ENCODE data around the gene CD63. TPM values are rescaled to one million over a fixed set of nuclear protein-coding genes. Genes with fewer than 3 reads are reported as not detected.

The CD63 gene
- total and polyA plus RNA-seq, 2 of the 13 experiments (the other 11 are each of a cell fraction or from before 2014, with no cell fraction given) = 234 to 277 TPM

DNA sequence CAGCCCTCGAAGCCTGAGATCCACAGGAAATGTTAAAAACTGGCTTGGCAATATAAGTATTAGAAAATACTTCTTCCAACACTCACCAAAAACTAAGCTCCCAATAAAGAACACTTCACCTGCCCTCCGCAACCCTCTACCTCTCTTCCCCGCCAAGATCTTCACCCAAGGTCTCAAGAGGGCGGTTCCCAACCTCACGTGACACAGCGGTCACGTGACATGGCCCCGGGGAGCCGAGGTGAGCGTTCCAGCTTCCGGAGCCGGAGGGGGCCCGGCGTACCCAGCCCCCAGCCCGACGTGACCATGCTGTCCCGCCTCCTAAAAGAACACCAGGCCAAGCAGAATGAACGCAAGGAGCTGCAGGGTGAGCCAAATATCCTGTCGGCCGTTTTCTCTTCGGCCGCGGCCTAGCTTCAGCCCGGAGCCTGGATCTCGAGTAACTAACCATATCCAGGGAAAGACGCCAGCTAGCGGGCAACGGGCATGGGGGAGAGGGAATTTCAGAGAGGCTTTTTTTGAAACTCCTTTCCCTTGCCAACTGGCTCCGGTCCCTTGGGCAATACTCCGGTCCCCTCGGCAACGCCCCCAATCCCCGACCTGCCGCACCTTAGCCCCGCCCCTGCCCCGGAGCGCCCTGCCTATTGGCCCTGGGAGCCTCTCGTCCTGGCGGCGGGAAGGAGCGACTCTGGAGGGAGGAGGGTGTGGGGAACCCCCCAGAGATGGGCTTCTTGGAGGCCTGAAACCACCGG, 12.8 kb downstream of the CD63 start, which contains the start of gene BLOC1S1 (continued):
- TF ChIP-seq, protein P1, sequence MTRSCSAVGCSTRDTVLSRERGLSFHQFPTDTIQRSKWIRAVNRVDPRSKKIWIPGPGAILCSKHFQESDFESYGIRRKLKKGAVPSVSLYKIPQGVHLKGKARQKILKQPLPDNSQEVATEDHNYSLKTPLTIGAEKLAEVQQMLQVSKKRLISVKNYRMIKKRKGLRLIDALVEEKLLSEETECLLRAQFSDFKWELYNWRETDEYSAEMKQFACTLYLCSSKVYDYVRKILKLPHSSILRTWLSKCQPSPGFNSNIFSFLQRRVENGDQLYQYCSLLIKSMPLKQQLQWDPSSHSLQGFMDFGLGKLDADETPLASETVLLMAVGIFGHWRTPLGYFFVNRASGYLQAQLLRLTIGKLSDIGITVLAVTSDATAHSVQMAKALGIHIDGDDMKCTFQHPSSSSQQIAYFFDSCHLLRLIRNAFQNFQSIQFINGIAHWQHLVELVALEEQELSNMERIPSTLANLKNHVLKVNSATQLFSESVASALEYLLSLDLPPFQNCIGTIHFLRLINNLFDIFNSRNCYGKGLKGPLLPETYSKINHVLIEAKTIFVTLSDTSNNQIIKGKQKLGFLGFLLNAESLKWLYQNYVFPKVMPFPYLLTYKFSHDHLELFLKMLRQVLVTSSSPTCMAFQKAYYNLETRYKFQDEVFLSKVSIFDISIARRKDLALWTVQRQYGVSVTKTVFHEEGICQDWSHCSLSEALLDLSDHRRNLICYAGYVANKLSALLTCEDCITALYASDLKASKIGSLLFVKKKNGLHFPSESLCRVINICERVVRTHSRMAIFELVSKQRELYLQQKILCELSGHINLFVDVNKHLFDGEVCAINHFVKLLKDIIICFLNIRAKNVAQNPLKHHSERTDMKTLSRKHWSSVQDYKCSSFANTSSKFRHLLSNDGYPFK (CRISPR knock-in tag; IDR thresholded peaks at IDR 0.05; ENCODE audit: borderline replicate concordance) = peak; percentile 36; the same call in 1 of the 2 replicates
- no peak for TF ChIP-seq ZNF446 (CRISPR knock-in tag; IDR thresholded peaks at IDR 0.05)
- TF ChIP-seq, protein P2, sequence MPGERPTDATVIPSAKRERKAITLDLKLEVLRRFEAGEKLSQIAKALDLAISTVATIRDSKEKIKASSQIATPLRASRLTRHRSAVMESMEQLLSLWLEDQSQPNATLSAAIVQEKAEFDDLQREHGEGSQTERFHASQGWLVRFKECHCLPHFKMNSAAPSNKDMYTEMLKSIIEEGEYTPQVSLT (CRISPR knock-in tag; IDR thresholded peaks at IDR 0.05; ENCODE audit: borderline replicate concordance, low read depth) = 0 out of 2 replicates have a peak, but pooled peaks have one; percentile 86
- peak; percentile 81 for TF ChIP-seq TARDBP (CRISPR knock-in tag; IDR thresholded peaks at IDR 0.05)
- no peak for TF ChIP-seq ZNF33B (CRISPR knock-in tag; IDR thresholded peaks at IDR 0.05)
- TF ChIP-seq ZNF577 (CRISPR knock-in tag; IDR thresholded peaks at IDR 0.05; ENCODE audit: borderline replicate concordance, low read depth) = no peak
- TF ChIP-seq, protein P3, sequence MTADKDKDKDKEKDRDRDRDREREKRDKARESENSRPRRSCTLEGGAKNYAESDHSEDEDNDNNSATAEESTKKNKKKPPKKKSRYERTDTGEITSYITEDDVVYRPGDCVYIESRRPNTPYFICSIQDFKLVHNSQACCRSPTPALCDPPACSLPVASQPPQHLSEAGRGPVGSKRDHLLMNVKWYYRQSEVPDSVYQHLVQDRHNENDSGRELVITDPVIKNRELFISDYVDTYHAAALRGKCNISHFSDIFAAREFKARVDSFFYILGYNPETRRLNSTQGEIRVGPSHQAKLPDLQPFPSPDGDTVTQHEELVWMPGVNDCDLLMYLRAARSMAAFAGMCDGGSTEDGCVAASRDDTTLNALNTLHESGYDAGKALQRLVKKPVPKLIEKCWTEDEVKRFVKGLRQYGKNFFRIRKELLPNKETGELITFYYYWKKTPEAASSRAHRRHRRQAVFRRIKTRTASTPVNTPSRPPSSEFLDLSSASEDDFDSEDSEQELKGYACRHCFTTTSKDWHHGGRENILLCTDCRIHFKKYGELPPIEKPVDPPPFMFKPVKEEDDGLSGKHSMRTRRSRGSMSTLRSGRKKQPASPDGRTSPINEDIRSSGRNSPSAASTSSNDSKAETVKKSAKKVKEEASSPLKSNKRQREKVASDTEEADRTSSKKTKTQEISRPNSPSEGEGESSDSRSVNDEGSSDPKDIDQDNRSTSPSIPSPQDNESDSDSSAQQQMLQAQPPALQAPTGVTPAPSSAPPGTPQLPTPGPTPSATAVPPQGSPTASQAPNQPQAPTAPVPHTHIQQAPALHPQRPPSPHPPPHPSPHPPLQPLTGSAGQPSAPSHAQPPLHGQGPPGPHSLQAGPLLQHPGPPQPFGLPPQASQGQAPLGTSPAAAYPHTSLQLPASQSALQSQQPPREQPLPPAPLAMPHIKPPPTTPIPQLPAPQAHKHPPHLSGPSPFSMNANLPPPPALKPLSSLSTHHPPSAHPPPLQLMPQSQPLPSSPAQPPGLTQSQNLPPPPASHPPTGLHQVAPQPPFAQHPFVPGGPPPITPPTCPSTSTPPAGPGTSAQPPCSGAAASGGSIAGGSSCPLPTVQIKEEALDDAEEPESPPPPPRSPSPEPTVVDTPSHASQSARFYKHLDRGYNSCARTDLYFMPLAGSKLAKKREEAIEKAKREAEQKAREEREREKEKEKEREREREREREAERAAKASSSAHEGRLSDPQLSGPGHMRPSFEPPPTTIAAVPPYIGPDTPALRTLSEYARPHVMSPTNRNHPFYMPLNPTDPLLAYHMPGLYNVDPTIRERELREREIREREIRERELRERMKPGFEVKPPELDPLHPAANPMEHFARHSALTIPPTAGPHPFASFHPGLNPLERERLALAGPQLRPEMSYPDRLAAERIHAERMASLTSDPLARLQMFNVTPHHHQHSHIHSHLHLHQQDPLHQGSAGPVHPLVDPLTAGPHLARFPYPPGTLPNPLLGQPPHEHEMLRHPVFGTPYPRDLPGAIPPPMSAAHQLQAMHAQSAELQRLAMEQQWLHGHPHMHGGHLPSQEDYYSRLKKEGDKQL (CRISPR knock-in tag; IDR thresholded peaks at IDR 0.05; ENCODE audit: low read depth) = 0 out of 2 replicates have a peak, but pooled peaks have one; percentile 33
- no peak for TF ChIP-seq FOSL1 (CRISPR knock-in tag; IDR thresholded peaks at IDR 0.05; ENCODE audit: borderline replicate concordance)
- no peak for TF ChIP-seq ZNF367 (CRISPR knock-in tag; IDR thresholded peaks at IDR 0.05; ENCODE audit: borderline replicate concordance)
- TF ChIP-seq ZNF589 (CRISPR knock-in tag; conservative IDR thresholded peaks at IDR 0.05) = peak; percentile 85; the same call in 1 of the 2 replicates
- peak; percentile 27; the same call in 1 of the 2 replicates for TF ChIP-seq HNF4A (CRISPR knock-in tag; IDR thresholded peaks at IDR 0.05)
- no peak for TF ChIP-seq ZBTB8A (CRISPR knock-in tag; IDR thresholded peaks at IDR 0.05; ENCODE audit: borderline replicate concordance, low read depth)
- 0 out of 2 replicates have a peak, but pooled peaks have one; percentile 25 for TF ChIP-seq ZNF563 (CRISPR knock-in tag; IDR thresholded peaks at IDR 0.05)
- TF ChIP-seq ZNF263 (CRISPR knock-in tag; IDR thresholded peaks at IDR 0.05) = 0 out of 2 replicates have a peak, but pooled peaks have one; percentile 56
- TF ChIP-seq NFKBIZ (CRISPR knock-in tag; IDR thresholded peaks at IDR 0.05) = peak; percentile 69; the same call in 1 of the 2 replicates
- peak; percentile 80; the same call in 1 of the 2 replicates for TF ChIP-seq DMAP1 (CRISPR knock-in tag; IDR thresholded peaks at IDR 0.05)

Measured in HepG2 (cell line).